Measurements from ENCODE around the gene FCF1.

The FCF1 gene

DNA sequence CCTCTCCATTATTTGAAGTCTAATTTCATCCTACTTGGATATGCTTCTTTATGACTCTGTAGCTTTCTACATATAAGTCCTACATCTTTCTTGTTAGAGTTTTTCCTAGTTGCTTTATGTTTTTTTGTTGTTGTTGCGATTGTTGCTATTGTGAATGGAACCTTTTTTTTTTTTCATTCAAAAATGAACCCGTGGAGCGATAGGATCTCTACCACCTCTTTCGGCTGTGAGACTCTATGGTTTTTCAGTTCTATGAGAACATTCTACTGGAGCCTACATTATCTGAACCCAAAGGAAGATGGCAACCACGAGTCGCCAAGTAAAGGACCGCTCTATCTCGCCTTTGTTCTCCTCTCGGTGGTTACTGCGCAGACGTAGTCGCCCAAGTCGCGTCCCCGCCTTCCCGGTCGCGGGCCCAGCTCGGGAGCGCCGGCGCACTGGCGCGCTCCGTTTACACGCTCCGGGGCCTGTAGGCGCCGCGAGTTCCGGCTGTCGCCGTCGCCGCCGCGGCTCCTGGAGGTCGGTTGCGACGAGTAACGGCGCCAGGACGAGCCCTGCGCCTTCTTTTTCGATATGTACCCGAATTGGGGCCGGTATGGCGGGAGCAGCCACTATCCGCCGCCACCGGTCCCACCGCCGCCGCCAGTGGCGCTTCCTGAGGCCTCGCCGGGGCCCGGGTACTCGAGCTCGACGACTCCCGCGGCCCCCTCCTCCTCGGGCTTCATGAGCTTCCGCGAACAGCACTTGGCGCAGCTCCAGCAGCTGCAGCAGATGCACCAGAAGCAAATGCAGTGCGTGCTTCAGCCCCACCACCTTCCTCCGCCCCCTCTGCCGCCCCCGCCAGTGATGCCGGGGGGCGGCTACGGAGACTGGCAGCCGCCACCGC is 50.2 kb downstream of the FCF1 start, which contains the start of gene YLPM1 (continued):
- TF ChIP-seq, protein P1, sequence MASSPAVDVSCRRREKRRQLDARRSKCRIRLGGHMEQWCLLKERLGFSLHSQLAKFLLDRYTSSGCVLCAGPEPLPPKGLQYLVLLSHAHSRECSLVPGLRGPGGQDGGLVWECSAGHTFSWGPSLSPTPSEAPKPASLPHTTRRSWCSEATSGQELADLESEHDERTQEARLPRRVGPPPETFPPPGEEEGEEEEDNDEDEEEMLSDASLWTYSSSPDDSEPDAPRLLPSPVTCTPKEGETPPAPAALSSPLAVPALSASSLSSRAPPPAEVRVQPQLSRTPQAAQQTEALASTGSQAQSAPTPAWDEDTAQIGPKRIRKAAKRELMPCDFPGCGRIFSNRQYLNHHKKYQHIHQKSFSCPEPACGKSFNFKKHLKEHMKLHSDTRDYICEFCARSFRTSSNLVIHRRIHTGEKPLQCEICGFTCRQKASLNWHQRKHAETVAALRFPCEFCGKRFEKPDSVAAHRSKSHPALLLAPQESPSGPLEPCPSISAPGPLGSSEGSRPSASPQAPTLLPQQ (tag by site-specific recombination; IDR thresholded peaks at IDR 0.05), result peak; percentile 66; the same call in 1 of the 2 replicates
- peak; percentile 49; the same call in 1 of the 2 replicates for TF ChIP-seq ZBTB17 (tag by site-specific recombination; IDR thresholded peaks at IDR 0.05)
- TF ChIP-seq, protein P2, sequence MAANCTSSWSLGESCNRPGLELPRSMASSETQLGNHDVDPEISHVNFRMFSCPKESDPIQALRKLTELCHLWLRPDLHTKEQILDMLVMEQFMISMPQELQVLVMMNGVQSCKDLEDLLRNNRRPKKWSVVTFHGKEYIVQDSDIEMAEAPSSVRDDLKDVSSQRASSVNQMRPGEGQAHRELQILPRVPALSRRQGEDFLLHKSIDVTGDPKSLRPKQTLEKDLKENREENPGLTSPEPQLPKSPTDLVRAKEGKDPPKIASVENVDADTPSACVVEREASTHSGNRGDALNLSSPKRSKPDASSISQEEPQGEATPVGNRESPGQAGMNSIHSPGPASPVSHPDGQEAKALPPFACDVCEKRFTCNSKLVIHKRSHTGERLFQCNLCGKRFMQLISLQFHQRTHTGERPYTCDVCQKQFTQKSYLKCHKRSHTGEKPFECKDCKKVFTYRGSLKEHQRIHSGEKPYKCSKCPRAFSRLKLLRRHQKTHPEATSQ (tag by site-specific recombination; IDR thresholded peaks at IDR 0.05), result peak; percentile 74; the same call in 1 of the 2 replicates
- TF ChIP-seq, protein P3, sequence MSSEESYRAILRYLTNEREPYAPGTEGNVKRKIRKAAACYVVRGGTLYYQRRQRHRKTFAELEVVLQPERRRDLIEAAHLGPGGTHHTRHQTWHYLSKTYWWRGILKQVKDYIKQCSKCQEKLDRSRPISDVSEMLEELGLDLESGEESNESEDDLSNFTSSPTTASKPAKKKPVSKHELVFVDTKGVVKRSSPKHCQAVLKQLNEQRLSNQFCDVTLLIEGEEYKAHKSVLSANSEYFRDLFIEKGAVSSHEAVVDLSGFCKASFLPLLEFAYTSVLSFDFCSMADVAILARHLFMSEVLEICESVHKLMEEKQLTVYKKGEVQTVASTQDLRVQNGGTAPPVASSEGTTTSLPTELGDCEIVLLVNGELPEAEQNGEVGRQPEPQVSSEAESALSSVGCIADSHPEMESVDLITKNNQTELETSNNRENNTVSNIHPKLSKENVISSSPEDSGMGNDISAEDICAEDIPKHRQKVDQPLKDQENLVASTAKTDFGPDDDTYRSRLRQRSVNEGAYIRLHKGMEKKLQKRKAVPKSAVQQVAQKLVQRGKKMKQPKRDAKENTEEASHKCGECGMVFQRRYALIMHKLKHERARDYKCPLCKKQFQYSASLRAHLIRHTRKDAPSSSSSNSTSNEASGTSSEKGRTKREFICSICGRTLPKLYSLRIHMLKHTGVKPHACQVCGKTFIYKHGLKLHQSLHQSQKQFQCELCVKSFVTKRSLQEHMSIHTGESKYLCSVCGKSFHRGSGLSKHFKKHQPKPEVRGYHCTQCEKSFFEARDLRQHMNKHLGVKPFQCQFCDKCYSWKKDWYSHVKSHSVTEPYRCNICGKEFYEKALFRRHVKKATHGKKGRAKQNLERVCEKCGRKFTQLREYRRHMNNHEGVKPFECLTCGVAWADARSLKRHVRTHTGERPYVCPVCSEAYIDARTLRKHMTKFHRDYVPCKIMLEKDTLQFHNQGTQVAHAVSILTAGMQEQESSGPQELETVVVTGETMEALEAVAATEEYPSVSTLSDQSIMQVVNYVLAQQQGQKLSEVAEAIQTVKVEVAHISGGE (tag by site-specific recombination; conservative IDR thresholded peaks at IDR 0.05; ENCODE audit: low read depth), result 0 out of 2 replicates have a peak, but pooled peaks have one; percentile 34
- 0 out of 2 replicates have a peak, but pooled peaks have one; percentile 14 for TF ChIP-seq KLF10 (tag by site-specific recombination; IDR thresholded peaks at IDR 0.05)
- TF ChIP-seq MZF1 (tag by site-specific recombination; IDR thresholded peaks at IDR 0.05; ENCODE audit: borderline replicate concordance), result no peak
- peak; percentile 96 for TF ChIP-seq ZBTB20 (tag by site-specific recombination; IDR thresholded peaks at IDR 0.05)
- TF ChIP-seq, protein P4, sequence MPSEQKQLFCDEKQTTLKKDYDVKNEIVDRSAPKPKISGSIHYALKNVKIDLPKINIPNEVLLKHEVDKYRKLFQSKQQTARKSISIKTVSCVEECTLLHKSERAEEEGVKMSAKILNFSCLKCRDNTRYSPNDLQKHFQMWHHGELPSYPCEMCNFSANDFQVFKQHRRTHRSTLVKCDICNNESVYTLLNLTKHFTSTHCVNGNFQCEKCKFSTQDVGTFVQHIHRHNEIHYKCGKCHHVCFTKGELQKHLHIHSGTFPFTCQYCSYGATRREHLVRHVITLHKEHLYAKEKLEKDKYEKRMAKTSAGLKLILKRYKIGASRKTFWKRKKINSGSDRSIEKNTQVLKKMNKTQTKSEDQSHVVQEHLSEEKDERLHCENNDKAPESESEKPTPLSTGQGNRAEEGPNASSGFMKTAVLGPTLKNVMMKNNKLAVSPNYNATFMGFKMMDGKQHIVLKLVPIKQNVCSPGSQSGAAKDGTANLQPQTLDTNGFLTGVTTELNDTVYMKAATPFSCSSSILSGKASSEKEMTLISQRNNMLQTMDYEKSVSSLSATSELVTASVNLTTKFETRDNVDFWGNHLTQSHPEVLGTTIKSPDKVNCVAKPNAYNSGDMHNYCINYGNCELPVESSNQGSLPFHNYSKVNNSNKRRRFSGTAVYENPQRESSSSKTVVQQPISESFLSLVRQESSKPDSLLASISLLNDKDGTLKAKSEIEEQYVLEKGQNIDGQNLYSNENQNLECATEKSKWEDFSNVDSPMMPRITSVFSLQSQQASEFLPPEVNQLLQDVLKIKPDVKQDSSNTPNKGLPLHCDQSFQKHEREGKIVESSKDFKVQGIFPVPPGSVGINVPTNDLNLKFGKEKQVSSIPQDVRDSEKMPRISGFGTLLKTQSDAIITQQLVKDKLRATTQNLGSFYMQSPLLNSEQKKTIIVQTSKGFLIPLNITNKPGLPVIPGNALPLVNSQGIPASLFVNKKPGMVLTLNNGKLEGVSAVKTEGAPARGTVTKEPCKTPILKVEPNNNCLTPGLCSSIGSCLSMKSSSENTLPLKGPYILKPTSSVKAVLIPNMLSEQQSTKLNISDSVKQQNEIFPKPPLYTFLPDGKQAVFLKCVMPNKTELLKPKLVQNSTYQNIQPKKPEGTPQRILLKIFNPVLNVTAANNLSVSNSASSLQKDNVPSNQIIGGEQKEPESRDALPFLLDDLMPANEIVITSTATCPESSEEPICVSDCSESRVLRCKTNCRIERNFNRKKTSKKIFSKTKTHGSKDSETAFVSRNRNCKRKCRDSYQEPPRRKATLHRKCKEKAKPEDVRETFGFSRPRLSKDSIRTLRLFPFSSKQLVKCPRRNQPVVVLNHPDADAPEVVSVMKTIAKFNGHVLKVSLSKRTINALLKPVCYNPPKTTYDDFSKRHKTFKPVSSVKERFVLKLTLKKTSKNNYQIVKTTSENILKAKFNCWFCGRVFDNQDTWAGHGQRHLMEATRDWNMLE (tag by site-specific recombination; conservative IDR thresholded peaks at IDR 0.05; ENCODE audit: low read depth), result peak; percentile 69
- TF ChIP-seq ZSCAN30 (tag by site-specific recombination; IDR thresholded peaks at IDR 0.05), result peak; percentile 43
- TF ChIP-seq, protein P5, sequence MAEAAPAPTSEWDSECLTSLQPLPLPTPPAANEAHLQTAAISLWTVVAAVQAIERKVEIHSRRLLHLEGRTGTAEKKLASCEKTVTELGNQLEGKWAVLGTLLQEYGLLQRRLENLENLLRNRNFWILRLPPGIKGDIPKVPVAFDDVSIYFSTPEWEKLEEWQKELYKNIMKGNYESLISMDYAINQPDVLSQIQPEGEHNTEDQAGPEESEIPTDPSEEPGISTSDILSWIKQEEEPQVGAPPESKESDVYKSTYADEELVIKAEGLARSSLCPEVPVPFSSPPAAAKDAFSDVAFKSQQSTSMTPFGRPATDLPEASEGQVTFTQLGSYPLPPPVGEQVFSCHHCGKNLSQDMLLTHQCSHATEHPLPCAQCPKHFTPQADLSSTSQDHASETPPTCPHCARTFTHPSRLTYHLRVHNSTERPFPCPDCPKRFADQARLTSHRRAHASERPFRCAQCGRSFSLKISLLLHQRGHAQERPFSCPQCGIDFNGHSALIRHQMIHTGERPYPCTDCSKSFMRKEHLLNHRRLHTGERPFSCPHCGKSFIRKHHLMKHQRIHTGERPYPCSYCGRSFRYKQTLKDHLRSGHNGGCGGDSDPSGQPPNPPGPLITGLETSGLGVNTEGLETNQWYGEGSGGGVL (tag by site-specific recombination; IDR thresholded peaks at IDR 0.05), result peak; percentile 79
- TF ChIP-seq ZNF155 (tag by site-specific recombination; IDR thresholded peaks at IDR 0.05), result no peak
- TF ChIP-seq, protein P6, sequence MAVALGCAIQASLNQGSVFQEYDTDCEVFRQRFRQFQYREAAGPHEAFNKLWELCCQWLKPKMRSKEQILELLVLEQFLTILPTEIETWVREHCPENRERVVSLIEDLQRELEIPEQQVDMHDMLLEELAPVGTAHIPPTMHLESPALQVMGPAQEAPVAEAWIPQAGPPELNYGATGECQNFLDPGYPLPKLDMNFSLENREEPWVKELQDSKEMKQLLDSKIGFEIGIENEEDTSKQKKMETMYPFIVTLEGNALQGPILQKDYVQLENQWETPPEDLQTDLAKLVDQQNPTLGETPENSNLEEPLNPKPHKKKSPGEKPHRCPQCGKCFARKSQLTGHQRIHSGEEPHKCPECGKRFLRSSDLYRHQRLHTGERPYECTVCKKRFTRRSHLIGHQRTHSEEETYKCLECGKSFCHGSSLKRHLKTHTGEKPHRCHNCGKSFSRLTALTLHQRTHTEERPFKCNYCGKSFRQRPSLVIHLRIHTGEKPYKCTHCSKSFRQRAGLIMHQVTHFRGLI (tag by site-specific recombination; IDR thresholded peaks at IDR 0.05), result 0 out of 2 replicates have a peak, but pooled peaks have one; percentile 27
- peak; percentile 31; the same call in 1 of the 2 replicates for TF ChIP-seq ZXDB (tag by site-specific recombination; IDR thresholded peaks at IDR 0.05)
- peak; percentile 42; the same call in 1 of the 2 replicates for TF ChIP-seq KLF16 (tag by site-specific recombination; IDR thresholded peaks at IDR 0.05)
- TF ChIP-seq OSR2 (tag by site-specific recombination; IDR thresholded peaks at IDR 0.05), result peak; percentile 63; the same call in 1 of the 2 replicates
- TF ChIP-seq, protein P7, sequence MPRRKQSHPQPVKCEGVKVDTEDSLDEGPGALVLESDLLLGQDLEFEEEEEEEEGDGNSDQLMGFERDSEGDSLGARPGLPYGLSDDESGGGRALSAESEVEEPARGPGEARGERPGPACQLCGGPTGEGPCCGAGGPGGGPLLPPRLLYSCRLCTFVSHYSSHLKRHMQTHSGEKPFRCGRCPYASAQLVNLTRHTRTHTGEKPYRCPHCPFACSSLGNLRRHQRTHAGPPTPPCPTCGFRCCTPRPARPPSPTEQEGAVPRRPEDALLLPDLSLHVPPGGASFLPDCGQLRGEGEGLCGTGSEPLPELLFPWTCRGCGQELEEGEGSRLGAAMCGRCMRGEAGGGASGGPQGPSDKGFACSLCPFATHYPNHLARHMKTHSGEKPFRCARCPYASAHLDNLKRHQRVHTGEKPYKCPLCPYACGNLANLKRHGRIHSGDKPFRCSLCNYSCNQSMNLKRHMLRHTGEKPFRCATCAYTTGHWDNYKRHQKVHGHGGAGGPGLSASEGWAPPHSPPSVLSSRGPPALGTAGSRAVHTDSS (tag by site-specific recombination; IDR thresholded peaks at IDR 0.05), result no peak
- TF ChIP-seq ZNF600 (tag by site-specific recombination; IDR thresholded peaks at IDR 0.05), result 0 out of 2 replicates have a peak, but pooled peaks have one; percentile 19
- no peak for TF ChIP-seq REPIN1 (tag by site-specific recombination; IDR thresholded peaks at IDR 0.05; ENCODE audit: low read depth)
